PC-9 (cell line): Measurements from ENCODE around the gene MIF. TPM values are rescaled to one million over a fixed set of nuclear protein-coding genes. Genes with fewer than 3 reads are reported as not detected.

ENCODE experiments used
- BruUV-seq: library from RNA; stranded (reverse); fragments of 400-500 nt; replicated peaks from 2 replicates; lab custom pipeline; 2021; lab: Mats Ljungman, UMichigan
- CTCF ChIA-PET: fragments of 300-600 bp; sonication (Branson Sonifier 250); formaldehyde crosslinking; loops from one replicate; lab custom pipeline; 2022; ENCODE audit warnings: antibody characterized with exemption; lab: Charles Lee
- POLR2A ChIA-PET: fragments of 300-600 bp; sonication (Branson Sonifier 250); formaldehyde crosslinking; loops from one replicate; lab custom pipeline; 2022; ENCODE audit warnings: antibody characterized with exemption; ENCODE audit not compliant: unreplicated experiment; lab: Charles Lee
- DNase-seq, 2 experiments: peaks; one replicate each; pipeline versions ENCODE4 v3.0.0 to v3.0.0-alpha.2; 2015 to 2022; ENCODE audit warnings: mixed read lengths in 1 of 2
- H2AFZ ChIP-seq: fragments of 200-600 bp; sonication (generic); 2 replicates; pipeline ENCODE4 v1.8.1; 2017; ENCODE audit warnings: antibody characterized with exemption
- H3F3A ChIP-seq: fragments of 200-600 bp; sonication (generic); 2 replicates; pipeline ENCODE4 v1.8.1; 2017; ENCODE audit warnings: antibody characterized with exemption, mild to moderate bottlenecking, low read depth; ENCODE audit not compliant: insufficient read depth
- H3K27ac ChIP-seq: fragments of 200-600 bp; sonication (generic); 2 replicates; pipeline ENCODE4 v1.6.1; 2016; ENCODE audit warnings: mixed run types
- H3K27me3 ChIP-seq: fragments of 200-600 bp; sonication (generic); 2 replicates; pipeline ENCODE4 v1.6.1; 2016; ENCODE audit warnings: low read depth, mixed run types; ENCODE audit not compliant: insufficient read depth
- H3K36me3 ChIP-seq: fragments of 200-600 bp; sonication (generic); 2 replicates; pipeline ENCODE4 v1.6.1; 2016; ENCODE audit warnings: low read depth, mixed run types
- H3K4me1 ChIP-seq: fragments of 200-600 bp; sonication (generic); replicated peaks from 2 replicates; pipeline ENCODE4 v1.6.1; 2016; ENCODE audit warnings: mixed run types; ENCODE audit not compliant: insufficient read depth
- H3K4me2 ChIP-seq: fragments of 200-600 bp; sonication (generic); 2 replicates; pipeline ENCODE4 v1.6.1; 2017; ENCODE audit warnings: mixed run types
- H3K4me3 ChIP-seq: fragments of 200-600 bp; sonication (generic); 2 replicates; pipeline ENCODE4 v1.6.1; 2016; ENCODE audit warnings: mixed run types
- H3K79me2 ChIP-seq: fragments of 200-600 bp; sonication (generic); 2 replicates; pipeline ENCODE4 v1.6.1; 2017; ENCODE audit warnings: low read depth, mixed run types
- H3K9me2 ChIP-seq: fragments of 200-600 bp; sonication (generic); 2 replicates; pipeline ENCODE4 v1.8.1; 2017; ENCODE audit warnings: mild to moderate bottlenecking; ENCODE audit not compliant: insufficient read depth
- H3K9me3 ChIP-seq: fragments of 200-600 bp; sonication (generic); 2 replicates; pipeline ENCODE4 v1.8.1; 2016; ENCODE audit warnings: low read depth; ENCODE audit not compliant: insufficient read depth
- H4K20me1 ChIP-seq: fragments of 200-600 bp; sonication (generic); 2 replicates; pipeline ENCODE4 v1.8.1; 2017; ENCODE audit not compliant: insufficient read depth
- CTCF ChIP-seq: fragments of 200-600 bp; sonication (generic); conservative IDR thresholded peaks from 2 replicates; pipeline ENCODE4 v1.6.1; 2017; ENCODE audit warnings: mixed run types, antibody characterized with exemption, mild to moderate bottlenecking, moderate library complexity
- EZH2 ChIP-seq: fragments of 200-600 bp; sonication (generic); IDR thresholded peaks from 2 replicates; pipeline ENCODE4 v1.8.0; 2017; ENCODE audit warnings: antibody characterized with exemption, low read depth
- intact Hi-C: fragments of 100-400 bp; cut with micrococcal nuclease; formaldehyde crosslinking; loops from one replicate; pipeline ENCODE4 v1.10.0; 2022; ENCODE audit not compliant: unreplicated experiment
- total RNA-seq: library from RNA; stranded (reverse); gene quantifications from 2 replicates; pipeline ENCODE4 v1.2.3, GENCODE V29; 2021

Gene MIF
- total RNA-seq, 1 experiment from 2014 or later, result 695 TPM

- Histone ChIP-seq H2AFZ (no peak overlapping the region), H3K4me2 (no peak overlapping the region), H3K9me2 (no peaks in the 10 kb centered on the region), H3K4me1 (0 out of 2 replicates have a peak, but pooled peaks cover 7% of the 10 kb centered on the region), H3K79me2 (no peaks in the 10 kb centered on the region), H3K27ac (no peak overlapping the region), H3K9me3 (no peaks in the 10 kb centered on the region), H4K20me1 (no peaks in the 10 kb centered on the region), H3F3A (no peaks in the 10 kb centered on the region; the same call in 1 of the 2 replicates), H3K4me3 (no peak overlapping the region), H3K27me3 (no peaks in the 10 kb centered on the region), H3K36me3 (no peaks in the 10 kb centered on the region)
- DNase-seq, result no peak
- ChIA-PET CTCF (no interaction called here), POLR2A (interaction anchor here (0.6 kb wide), 1 partner anchor 104 kb away, joined by 3 read pairs; no protein-coding TSS in a partner anchor)
- no TSS peak for BruUV-seq
- no peak for TF ChIP-seq CTCF
- TF ChIP-seq EZH2, result no peak
- intact Hi-C loops, result loop anchor here (5.0 kb wide), 1 partner anchor 303 kb away; no protein-coding TSS in a partner anchor
Observed at GRCh38 chr22:23845265-23846080, 48.7 kb upstream of the MIF start.

GRCh38 chr22:23846081-23846469 is 48.1 kb upstream of the MIF start:
- no peak for DNase-seq
- Histone ChIP-seq H3K4me1 (0 out of 2 replicates have a peak, but pooled peaks cover 7% of the 10 kb centered on the region), H3K9me3 (no peaks in the 10 kb centered on the region), H3K4me3 (no peak overlapping the region), H3K9me2 (no peaks in the 10 kb centered on the region), H3F3A (no peaks in the 10 kb centered on the region; the same call in 1 of the 2 replicates), H3K79me2 (no peaks in the 10 kb centered on the region), H3K36me3 (no peaks in the 10 kb centered on the region), H3K4me2 (no peak overlapping the region), H4K20me1 (no peaks in the 10 kb centered on the region), H2AFZ (no peak overlapping the region), H3K27me3 (no peaks in the 10 kb centered on the region), H3K27ac (no peak overlapping the region)
- CTCF ChIA-PET, result no interaction called here
- BruUV-seq, result no TSS peak
- POLR2A ChIA-PET, result interaction anchor here (0.6 kb wide), 1 partner anchor 104 kb away, joined by 3 read pairs; no protein-coding TSS in a partner anchor
- intact Hi-C loops, result loop anchor here (5.0 kb wide), 1 partner anchor 304 kb away; no protein-coding TSS in a partner anchor
- no peak for TF ChIP-seq EZH2
- no peak for TF ChIP-seq CTCF

- intact Hi-C loops, result loop anchor here (5.0 kb wide), 1 partner anchor 305 kb away; no protein-coding TSS in a partner anchor
- H3K27me3 ChIP-seq, result no peaks in the 10 kb centered on the region
- CTCF ChIA-PET, result no interaction called here
Observed at GRCh38 chr22:23847310-23847920, 46.8 kb upstream of the MIF start.

More at GRCh38 chr22:23847310-23847920, 46.8 kb upstream of the MIF start:
- H3K4me1 ChIP-seq, result 0 out of 2 replicates have a peak, but pooled peaks cover 7% of the 10 kb centered on the region
- H3K79me2 ChIP-seq, result no peaks in the 10 kb centered on the region
- no peak overlapping the region for H2AFZ ChIP-seq
- no peak overlapping the region for H3K4me2 ChIP-seq
- H3K4me3 ChIP-seq, result no peak overlapping the region
- no peaks in the 10 kb centered on the region for H3K36me3 ChIP-seq
- no peak for DNase-seq
- no peaks in the 10 kb centered on the region for H3K9me3 ChIP-seq
- TF ChIP-seq CTCF, result no peak
- TF ChIP-seq EZH2, result no peak
- H3F3A ChIP-seq, result no peaks in the 10 kb centered on the region; the same call in 1 of the 2 replicates
- POLR2A ChIA-PET, result no interaction called here
- H3K27ac ChIP-seq, result no peak overlapping the region
- no peaks in the 10 kb centered on the region for H4K20me1 ChIP-seq
- H3K9me2 ChIP-seq, result no peaks in the 10 kb centered on the region
- no TSS peak for BruUV-seq
